Heart left ventricle (tissue), 16 donors: Measurements from ENCODE around the gene CS. TPM values are rescaled to one million over a fixed set of nuclear protein-coding genes. Genes with fewer than 3 reads are reported as not detected.
"Not testable (repeated sequence)": the region's sequence is repeated elsewhere in the genome, so short reads cannot be mapped to it uniquely, and the experiment has no call there.

Experiments
- ATAC-seq, 4 donors: fragments of 200-7000 bp; cut with Tn5 transposase; one replicate each; pipeline ENCODE4 v1.9.1; 2020 to 2022; ENCODE audit warnings: moderate library complexity in 4 of 4, mild to moderate bottlenecking in 3 of 4, moderate number of reproducible peaks in 1 of 4
- DNase-seq, 5 donors: peaks; one replicate each; pipeline ENCODE4 v3.0.0-alpha.2; 2020
- H3K27ac ChIP-seq, 12 donors: fragments of 200-600 bp; sonication (generic) in 4 of 12; one replicate each; pipeline versions ENCODE4 v1.5.0 to v1.8.0; 2016 to 2022; ENCODE audit warnings: mild to moderate bottlenecking in 2 of 12
- H3K27me3 ChIP-seq, 9 donors: fragments of 200-600 bp; sonication (generic) in 2 of 9; one replicate each; pipeline versions ENCODE4 v1.5.1 to v1.8.0; 2016 to 2022; ENCODE audit warnings: mild to moderate bottlenecking in 3 of 9
- H3K36me3 ChIP-seq, 9 donors: fragments of 200-600 bp; sonication (generic) in 2 of 9; one replicate each; pipeline versions ENCODE4 v1.5.0 to v1.8.0; 2018 to 2022; ENCODE audit warnings: mild to moderate bottlenecking in 2 of 9
- H3K4me1 ChIP-seq, 12 donors: fragments of 200-600 bp; sonication (generic) in 4 of 12; one replicate each; pipeline versions ENCODE4 v1.5.0 to v1.8.0; 2016 to 2022; ENCODE audit warnings: mild to moderate bottlenecking in 3 of 12
- H3K4me3 ChIP-seq, 12 donors: fragments of 200-600 bp; sonication (generic) in 4 of 12; one replicate each; pipeline versions ENCODE4 v1.5.0 to v1.8.0; 2017 to 2022; ENCODE audit warnings: mild to moderate bottlenecking in 9 of 12, moderate library complexity in 4 of 12
- H3K9me3 ChIP-seq, 12 donors: fragments of 200-600 bp; sonication (generic) in 4 of 12; one replicate each; pipeline versions ENCODE4 v1.5.0 to v1.8.0; 2016 to 2022; ENCODE audit warnings: mild to moderate bottlenecking in 1 of 12
- POLR2A ChIP-seq, 2 donors: fragments of 450-650 bp; IDR thresholded peaks; one replicate each; pipeline ENCODE4 v1.6.1; 2017; ENCODE audit warnings: antibody characterized with exemption in 2 of 2, mild to moderate bottlenecking in 2 of 2, moderate library complexity in 2 of 2
- WGBS, 4 donors: extraction: QIAGEN DNeasy Blood & Tissue Kit in 2 of 4; methylation state at CpG; one replicate each; pipeline versions ENCODE4 v1.1.5 to v1.1.7; 2013 to 2018; 5-methylcytosine and 5-hydroxymethylcytosine counted together
- intact Hi-C, 10 donors: fragments of 100-400 bp; cut with DNase I; formaldehyde crosslinking; loops; one replicate each; pipeline versions ENCODE4 v1.11.1 to v1.14.2; 2022
- polyA plus RNA-seq, 2 donors: library from polyadenylated mRNA; stranded (reverse); fragments of 200-250 nt; gene quantifications; one replicate each; pipeline ENCODE4 v1.2.3, GENCODE V29; 2013
- total RNA-seq, 9 donors: library from RNA; depleted of rRNA in 2 of 9; stranded (reverse); fragments of >200 nt in 2 of 9; fragmentation: NEBNext Ultra II Directional in 3 of 9; extraction: Animal tissue kit (Norgen Biotek cat#: 25700) in 3 of 9; gene quantifications; one replicate each; pipeline versions ENCODE4 v1.1.0 to v1.2.4, GENCODE V29; 2016 to 2023
- TF ChIP-seq, protein P1 (sequence below), 12 donors: fragments of 200-600 bp; sonication (generic) in 4 of 12; IDR thresholded peaks; one replicate each; pipeline versions ENCODE4 v1.5.0 to v1.8.0; 2018 to 2022; ENCODE audit warnings: antibody characterized with exemption in 12 of 12, mild to moderate bottlenecking in 5 of 12
- donor health status: ischemic (EF 13 %, LVEDD 7.1; RV severe dilation, severe dysfunction).
- donor health status: healthy with polysubstance abuse.
- donor health status: DM: no; HTN: yes; CAD: no.
- donor health status: DM: no; HTN: no; CAD: no.
- donor health status: ischemic (EF 25% LVEDD 6.9; RV normal size, moderate dysfunction).
- donor health status: ischemic (EF 25% LVEDD 5.7; RV mildly dilated, moderate dysfunction).
- donor health status: healthy.
- donor health status: DM: yes; HTN: yes; CAD: no.
- donor health status: ischemic (EF 35%, LVEDD 5.7; RV mildly dilated, moderate dysfunction).
- donor health status: nonischemic (EF 11% LVEDD 7.7; RV severe dilation, severe dysfunction).
- donor health status: DM: yes; HTN: yes; CAD: no.
- donor health status: PGD.
- donor health status: ischemic (EF 29% LVEDD 5.4; RV normal size, mild dysfunction).
- donor health status: nonischemic (EF 23%, LVEDD 6.1; RV moderate dilation, normal function).

CS gene
- total and polyA plus RNA-seq, 11 donors, result 165 to 866 (median 572) TPM

DNA sequence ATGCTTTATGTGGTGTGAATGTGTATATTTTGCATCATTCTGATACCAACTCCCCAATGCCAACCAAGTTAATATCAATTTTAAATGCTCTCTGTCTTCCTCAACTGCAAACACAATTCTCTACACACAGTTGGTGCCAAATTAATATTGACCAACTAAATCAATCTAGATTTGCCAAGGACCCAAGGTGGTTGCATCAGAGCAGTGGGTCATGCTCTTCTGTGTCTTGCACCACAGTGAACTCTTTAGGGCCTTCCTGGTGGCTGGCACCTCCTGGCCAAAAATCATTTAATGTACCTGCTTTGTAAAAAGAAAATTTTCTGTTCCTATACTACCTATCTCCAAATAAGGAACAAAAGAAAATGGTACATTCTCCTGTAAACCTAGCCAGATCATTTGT is 19.3 kb downstream of the CS start:
- H3K27ac ChIP-seq, result no peak overlapping the region
- intact Hi-C loops, result no loop called here
- ATAC-seq, result no peak

DNA sequence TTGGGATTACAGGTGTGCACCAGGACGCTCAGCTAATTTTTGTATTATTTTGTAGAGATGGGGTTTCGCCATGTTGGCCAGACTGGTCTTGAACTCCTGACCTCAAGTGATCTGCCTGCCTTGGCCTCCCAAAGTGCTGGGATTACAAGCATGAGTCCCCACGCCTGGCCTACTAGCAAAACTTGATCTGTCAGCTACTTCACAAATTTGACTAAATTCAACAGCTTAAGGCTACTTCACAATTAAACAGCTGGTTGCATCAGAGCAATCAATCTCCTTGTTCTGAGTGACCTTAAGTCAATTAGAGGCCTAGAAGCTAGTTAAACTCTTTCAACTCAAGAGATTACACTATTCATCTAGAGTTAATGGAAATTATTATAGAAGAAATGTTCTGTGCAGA is 21.2 kb downstream of the CS start:
- TF ChIP-seq POLR2A (IDR thresholded peaks at IDR 0.05), result no peak
- TF ChIP-seq, protein P1, sequence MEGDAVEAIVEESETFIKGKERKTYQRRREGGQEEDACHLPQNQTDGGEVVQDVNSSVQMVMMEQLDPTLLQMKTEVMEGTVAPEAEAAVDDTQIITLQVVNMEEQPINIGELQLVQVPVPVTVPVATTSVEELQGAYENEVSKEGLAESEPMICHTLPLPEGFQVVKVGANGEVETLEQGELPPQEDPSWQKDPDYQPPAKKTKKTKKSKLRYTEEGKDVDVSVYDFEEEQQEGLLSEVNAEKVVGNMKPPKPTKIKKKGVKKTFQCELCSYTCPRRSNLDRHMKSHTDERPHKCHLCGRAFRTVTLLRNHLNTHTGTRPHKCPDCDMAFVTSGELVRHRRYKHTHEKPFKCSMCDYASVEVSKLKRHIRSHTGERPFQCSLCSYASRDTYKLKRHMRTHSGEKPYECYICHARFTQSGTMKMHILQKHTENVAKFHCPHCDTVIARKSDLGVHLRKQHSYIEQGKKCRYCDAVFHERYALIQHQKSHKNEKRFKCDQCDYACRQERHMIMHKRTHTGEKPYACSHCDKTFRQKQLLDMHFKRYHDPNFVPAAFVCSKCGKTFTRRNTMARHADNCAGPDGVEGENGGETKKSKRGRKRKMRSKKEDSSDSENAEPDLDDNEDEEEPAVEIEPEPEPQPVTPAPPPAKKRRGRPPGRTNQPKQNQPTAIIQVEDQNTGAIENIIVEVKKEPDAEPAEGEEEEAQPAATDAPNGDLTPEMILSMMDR (IDR thresholded peaks at IDR 0.05), result no peak
- DNase-seq (no peak), ATAC-seq (no peak)
- Histone ChIP-seq H3K4me1 (no peaks in the 10 kb centered on the region), H3K36me3 (peaks cover 7 to 100% (median 99%) of the 10 kb centered on the region in 9 donors), H3K9me3 (no peaks in the 10 kb centered on the region), H3K27me3 (no peaks in the 10 kb centered on the region), H3K4me3 (no peak overlapping the region), H3K27ac (no peak overlapping the region)
- 97 to 100% (median 97%) methylated on average over 3 of the region's 3 CpGs for WGBS, 4 donors
- intact Hi-C loops, result no loop called here

More for the DNA sequence above, 19.3 kb downstream of the CS start:
- peaks cover 0 to 100% (median 97%) of the 10 kb centered on the region in 9 donors for H3K36me3 ChIP-seq
- peaks cover 0 to 5% (median 2%) of the 10 kb centered on the region in 12 donors for H3K4me1 ChIP-seq
- H3K27me3 ChIP-seq, result no peaks in the 10 kb centered on the region
- DNase-seq, result no peak
- H3K4me3 ChIP-seq, result no peak overlapping the region
- no peaks in the 10 kb centered on the region for H3K9me3 ChIP-seq
- no peak for TF ChIP-seq POLR2A (IDR thresholded peaks at IDR 0.05)
- TF ChIP-seq, protein P1 (IDR thresholded peaks at IDR 0.05), result no peak

DNA sequence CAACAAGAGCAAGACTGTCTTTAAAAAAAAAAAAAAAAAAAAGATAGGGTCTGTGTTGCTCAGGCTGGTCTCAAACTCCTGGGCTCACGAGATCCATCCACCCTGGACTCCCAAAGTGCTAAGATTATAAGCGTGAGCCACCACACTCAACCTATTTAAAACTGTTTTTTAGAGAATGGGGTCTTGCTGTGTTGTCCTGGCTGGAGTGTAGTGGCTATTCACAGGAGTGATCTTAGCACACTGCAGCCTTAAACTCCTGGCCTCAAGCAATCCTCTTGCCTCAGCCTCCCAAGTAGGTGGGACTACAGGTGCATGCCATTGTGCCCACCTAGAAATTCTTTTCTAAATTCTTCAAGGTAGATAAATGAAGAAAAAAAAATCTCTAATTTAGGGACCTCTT is 25.8 kb downstream of the CS start:
- Histone ChIP-seq H3K4me3 (no peak overlapping the region), H3K27me3 (no peaks in the 10 kb centered on the region), H3K36me3 (peaks cover 7 to 100% (median 97%) of the 10 kb centered on the region in 9 donors), H3K27ac (no peak overlapping the region), H3K9me3 (no peaks in the 10 kb centered on the region), H3K4me1 (peaks cover 0 to 26% (median 9%) of the 10 kb centered on the region in 12 donors)
- 91 to 98% (median 92%) methylated on average over 2 of the region's 2 CpGs for WGBS, 4 donors
- intact Hi-C loops, result no loop called here
- DNase-seq, result no peak
- TF ChIP-seq, protein P1 (IDR thresholded peaks at IDR 0.05), result no peak
- no peak for TF ChIP-seq POLR2A (IDR thresholded peaks at IDR 0.05)
- ATAC-seq, result no peak

DNA sequence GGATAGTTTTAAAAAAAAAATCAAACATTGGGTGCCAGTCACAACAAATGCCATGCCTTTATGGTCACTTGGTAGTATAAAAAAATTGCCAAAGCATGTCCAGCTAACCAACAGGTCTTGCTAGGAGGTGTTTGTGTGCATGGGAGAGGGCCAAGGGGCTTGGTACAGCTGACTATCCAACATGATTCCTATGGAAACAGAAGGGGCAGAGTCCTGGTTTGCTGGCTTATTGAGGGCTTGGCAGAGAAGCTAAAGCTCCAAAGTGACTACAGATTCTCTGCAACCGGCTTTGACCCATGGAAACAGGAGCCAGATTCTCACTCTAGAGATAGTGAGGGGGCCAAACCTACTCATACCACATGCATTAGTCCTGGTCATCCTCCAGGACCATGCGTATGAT is 27.7 kb downstream of the CS start:
- WGBS, 4 donors, result 46 to 64% (median 52%) methylated on average over 2 of the region's 2 CpGs
- peak overlapping the region in 9 of 12 donors; percentile 24 to 99 (median 79) for H3K27ac ChIP-seq
- ATAC-seq, result peak in 1 of 4 donors; percentile 5

DNA sequence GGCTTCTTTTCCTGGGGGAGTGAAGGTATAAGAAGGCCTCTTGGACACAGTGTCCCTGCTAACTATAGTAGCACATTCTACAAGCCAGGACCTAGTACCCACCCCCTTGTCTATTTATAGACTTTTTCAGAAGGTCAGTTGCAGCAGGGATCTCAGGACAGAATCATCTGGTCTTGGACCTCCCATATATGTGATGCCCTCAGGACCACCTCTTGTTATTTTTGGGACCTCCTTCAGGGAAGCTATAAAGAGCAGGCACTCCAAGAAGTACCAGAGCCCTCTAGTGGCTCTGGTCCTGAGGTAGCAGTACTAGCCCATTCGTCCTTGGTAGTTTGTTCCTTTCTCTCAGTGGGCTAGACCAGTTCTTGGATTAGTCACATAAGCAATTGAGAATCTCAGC is 29.1 kb downstream of the CS start:
- intact Hi-C loops, result no loop called here
- peaks cover 7 to 75% (median 68%) of the 10 kb centered on the region in 9 donors for H3K36me3 ChIP-seq
- peak in 1 of 2 donors; percentile 39 for TF ChIP-seq POLR2A (IDR thresholded peaks at IDR 0.05)
- TF ChIP-seq, protein P1 (IDR thresholded peaks at IDR 0.05), result peak in 7 of 12 donors; percentile 11 to 50 (median 38)
- peak overlapping the region; percentile 66 to 99 (median 82) for H3K27ac ChIP-seq
- no peak overlapping the region for H3K4me3 ChIP-seq
- ATAC-seq, result peak; percentile 61 to 81 (median 70)
- no peaks in the 10 kb centered on the region for H3K9me3 ChIP-seq
- peak in 2 of 5 donors; percentile 18 to 29 for DNase-seq
- no peaks in the 10 kb centered on the region for H3K27me3 ChIP-seq
- peaks cover 0 to 50% (median 15%) of the 10 kb centered on the region in 12 donors for H3K4me1 ChIP-seq
- WGBS, 4 donors, result 0 to 17% (median 14%) methylated on average over 1 of the region's 1 CpG

More for the DNA sequence above, 27.7 kb downstream of the CS start:
- H3K4me3 ChIP-seq, DNase-seq, H3K27me3 ChIP-seq, intact Hi-C loops, H3K9me3 ChIP-seq: not testable (repeated sequence)
- Histone ChIP-seq H3K36me3 (peaks cover 7 to 89% (median 82%) of the 10 kb centered on the region in 9 donors), H3K4me1 (peaks cover 0 to 41% (median 11%) of the 10 kb centered on the region in 12 donors)
